GM12891 (cell line): ENCODE results near the gene WFDC8.

Experiments
- PAX5 ChIP-seq: IDR thresholded peaks from 2 replicates; pipeline ENCODE4 v1.6.1; 2011; ENCODE audit warnings: low read length, moderate library complexity, mild to moderate bottlenecking; ENCODE audit not compliant: insufficient read depth, severe bottlenecking
- POLR2A ChIP-seq: IDR thresholded peaks from 2 replicates; pipeline ENCODE4 v1.6.1; 2011; ENCODE audit warnings: low read depth, low read length, control low read depth
- POLR2AphosphoS5 ChIP-seq: IDR thresholded peaks from 2 replicates; pipeline ENCODE4 v1.6.1; 2011; ENCODE audit warnings: low read depth, low read length, control low read depth
- POU2F2 ChIP-seq: IDR thresholded peaks from 2 replicates; pipeline ENCODE4 v1.6.1; 2011; ENCODE audit warnings: low read depth, mild to moderate bottlenecking, control low read depth, low read length, moderate library complexity
- SPI1 ChIP-seq: IDR thresholded peaks from 2 replicates; pipeline ENCODE4 v1.6.1; 2011; ENCODE audit warnings: low read depth, low read length, control low read depth
- TAF1 ChIP-seq: IDR thresholded peaks from 2 replicates; pipeline ENCODE4 v1.6.1; 2011; ENCODE audit warnings: low read depth, low read length, control low read depth

DNA sequence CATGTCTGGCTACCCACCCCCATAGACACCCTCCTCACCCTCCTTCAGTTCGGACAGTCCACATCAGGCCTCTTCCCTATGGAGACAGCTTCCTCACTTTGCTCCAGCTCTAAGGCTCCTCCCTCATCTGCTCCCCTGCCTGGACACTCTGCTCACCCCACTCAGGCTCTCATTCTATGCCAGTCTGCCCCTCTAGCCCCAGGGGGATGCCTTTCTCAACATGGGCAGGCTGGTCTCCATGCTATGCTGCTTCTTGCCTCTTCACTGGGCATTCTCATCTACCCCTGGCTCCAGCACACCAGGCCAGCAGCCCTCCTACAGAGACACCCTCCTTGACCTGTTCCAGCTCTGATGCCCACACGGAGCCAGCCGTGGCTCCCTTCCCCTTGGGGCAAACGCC is at the start of gene WFDC8:
- no peak for TF ChIP-seq POLR2A
- TF ChIP-seq TAF1 = no peak
- no peak for TF ChIP-seq PAX5
- no peak for TF ChIP-seq POU2F2
- no peak for TF ChIP-seq POLR2AphosphoS5
- no peak for TF ChIP-seq SPI1
